Measurements from ENCODE around the gene NAT14.

DNA sequence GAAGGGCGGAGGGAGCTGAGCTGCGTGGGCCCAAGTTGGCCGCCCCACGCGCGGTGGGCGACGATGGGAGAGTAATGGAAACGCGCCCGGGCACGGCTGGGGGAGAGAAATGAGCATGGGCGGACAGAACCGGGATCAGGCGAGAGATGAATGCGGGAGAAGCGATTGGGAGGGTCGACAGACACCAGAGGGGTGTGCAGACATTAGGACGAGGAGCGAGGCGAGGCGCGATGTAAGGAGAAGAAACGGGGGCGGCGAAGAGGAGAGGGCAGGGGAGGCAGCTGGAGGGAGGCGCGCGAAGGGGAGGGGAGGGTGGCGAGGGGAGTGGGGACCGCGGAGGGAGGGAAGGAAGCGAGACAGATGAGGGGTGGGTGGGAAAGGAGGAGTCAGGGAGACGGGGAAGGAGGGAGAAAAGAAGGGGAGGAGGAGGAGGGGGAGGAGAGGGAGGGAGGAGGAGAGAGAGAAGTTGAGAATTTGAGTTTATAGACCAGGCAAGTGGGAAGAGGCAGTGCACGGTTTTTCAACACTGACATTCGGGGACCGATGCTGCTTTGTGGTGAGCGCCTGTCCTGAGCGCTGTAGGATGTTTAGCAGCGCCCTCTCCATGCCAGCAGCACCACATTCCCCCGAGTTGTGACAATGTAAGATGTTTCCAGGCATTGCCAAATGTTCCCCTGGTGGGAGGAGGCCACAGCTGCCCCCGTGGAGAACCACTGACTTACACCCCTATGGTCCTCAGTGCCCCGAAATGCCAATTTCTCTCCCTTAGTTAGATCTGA, 41.8 kb upstream of the NAT14 start, which contains the start of gene SHISA7:
- TF ChIP-seq, protein P1, sequence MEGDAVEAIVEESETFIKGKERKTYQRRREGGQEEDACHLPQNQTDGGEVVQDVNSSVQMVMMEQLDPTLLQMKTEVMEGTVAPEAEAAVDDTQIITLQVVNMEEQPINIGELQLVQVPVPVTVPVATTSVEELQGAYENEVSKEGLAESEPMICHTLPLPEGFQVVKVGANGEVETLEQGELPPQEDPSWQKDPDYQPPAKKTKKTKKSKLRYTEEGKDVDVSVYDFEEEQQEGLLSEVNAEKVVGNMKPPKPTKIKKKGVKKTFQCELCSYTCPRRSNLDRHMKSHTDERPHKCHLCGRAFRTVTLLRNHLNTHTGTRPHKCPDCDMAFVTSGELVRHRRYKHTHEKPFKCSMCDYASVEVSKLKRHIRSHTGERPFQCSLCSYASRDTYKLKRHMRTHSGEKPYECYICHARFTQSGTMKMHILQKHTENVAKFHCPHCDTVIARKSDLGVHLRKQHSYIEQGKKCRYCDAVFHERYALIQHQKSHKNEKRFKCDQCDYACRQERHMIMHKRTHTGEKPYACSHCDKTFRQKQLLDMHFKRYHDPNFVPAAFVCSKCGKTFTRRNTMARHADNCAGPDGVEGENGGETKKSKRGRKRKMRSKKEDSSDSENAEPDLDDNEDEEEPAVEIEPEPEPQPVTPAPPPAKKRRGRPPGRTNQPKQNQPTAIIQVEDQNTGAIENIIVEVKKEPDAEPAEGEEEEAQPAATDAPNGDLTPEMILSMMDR (IDR thresholded peaks at IDR 0.05): no peak
- TF ChIP-seq RFX5 (IDR thresholded peaks at IDR 0.05; ENCODE audit: low read length): no peak
- no peak for TF ChIP-seq TAF1 (IDR thresholded peaks at IDR 0.05; ENCODE audit: borderline replicate concordance, low read depth, low read length)
- TF ChIP-seq, protein P2, sequence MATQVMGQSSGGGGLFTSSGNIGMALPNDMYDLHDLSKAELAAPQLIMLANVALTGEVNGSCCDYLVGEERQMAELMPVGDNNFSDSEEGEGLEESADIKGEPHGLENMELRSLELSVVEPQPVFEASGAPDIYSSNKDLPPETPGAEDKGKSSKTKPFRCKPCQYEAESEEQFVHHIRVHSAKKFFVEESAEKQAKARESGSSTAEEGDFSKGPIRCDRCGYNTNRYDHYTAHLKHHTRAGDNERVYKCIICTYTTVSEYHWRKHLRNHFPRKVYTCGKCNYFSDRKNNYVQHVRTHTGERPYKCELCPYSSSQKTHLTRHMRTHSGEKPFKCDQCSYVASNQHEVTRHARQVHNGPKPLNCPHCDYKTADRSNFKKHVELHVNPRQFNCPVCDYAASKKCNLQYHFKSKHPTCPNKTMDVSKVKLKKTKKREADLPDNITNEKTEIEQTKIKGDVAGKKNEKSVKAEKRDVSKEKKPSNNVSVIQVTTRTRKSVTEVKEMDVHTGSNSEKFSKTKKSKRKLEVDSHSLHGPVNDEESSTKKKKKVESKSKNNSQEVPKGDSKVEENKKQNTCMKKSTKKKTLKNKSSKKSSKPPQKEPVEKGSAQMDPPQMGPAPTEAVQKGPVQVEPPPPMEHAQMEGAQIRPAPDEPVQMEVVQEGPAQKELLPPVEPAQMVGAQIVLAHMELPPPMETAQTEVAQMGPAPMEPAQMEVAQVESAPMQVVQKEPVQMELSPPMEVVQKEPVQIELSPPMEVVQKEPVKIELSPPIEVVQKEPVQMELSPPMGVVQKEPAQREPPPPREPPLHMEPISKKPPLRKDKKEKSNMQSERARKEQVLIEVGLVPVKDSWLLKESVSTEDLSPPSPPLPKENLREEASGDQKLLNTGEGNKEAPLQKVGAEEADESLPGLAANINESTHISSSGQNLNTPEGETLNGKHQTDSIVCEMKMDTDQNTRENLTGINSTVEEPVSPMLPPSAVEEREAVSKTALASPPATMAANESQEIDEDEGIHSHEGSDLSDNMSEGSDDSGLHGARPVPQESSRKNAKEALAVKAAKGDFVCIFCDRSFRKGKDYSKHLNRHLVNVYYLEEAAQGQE (IDR thresholded peaks at IDR 0.05; ENCODE audit: low read depth, low read length): no peak
- no peak for TF ChIP-seq YY1 (IDR thresholded peaks at IDR 0.05; ENCODE audit: low read depth)
- TF ChIP-seq FOXM1 (IDR thresholded peaks at IDR 0.05; ENCODE audit: low read depth): no peak

All from SK-N-SH (cell line).